GM19025 (cell line): ENCODE results near the gene MBLAC1.

Source experiments
- ATAC-seq: cut with Tn5 transposase; IDR thresholded peaks from one replicate; pipeline ENCODE4 v1.9.1; 2021; ENCODE audit warnings: mild to moderate bottlenecking, low read depth, moderate library complexity; ENCODE audit not compliant: unreplicated experiment

The MBLAC1 gene

DNA sequence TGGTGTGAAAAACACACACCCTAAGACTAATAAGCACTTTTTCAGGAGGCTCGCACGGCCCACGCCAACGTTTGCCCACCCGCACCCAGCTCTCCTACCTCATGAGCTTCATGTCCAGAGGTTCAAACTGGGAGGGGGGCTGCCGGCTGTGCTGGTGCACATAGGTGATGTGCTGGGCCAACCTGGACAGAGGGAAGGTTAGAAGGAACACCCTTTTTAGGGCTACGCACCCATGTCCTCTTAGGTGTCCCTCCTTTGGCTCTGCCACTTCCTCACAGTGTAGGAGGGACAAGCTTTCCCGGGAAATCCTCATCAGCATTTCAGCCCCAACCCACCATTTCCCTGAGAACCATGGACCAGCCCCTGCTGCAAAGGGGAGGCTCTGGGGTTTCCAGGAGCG is 31.5 kb upstream of the MBLAC1 start:
- ATAC-seq = no peak

DNA sequence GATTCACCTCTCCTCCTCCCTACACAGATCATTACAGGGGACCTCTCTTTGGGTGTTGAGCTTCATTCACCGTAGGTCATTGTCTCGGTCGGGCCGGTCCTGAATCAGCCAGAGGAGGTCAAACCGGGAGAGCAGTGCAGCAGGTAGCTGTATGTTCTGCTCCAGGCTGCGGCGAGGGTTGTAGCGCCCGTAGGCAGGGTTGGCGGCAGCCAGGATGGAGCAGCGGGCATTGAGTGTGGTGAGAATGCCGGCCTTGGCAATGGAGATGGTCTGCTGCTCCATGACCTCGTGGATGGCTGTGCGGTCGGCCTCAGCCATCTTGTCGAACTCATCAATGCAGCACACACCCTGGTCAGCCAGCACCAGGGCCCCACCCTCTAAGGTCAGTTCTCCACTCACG is 31.1 kb upstream of the MBLAC1 start:
- ATAC-seq = no peak

DNA sequence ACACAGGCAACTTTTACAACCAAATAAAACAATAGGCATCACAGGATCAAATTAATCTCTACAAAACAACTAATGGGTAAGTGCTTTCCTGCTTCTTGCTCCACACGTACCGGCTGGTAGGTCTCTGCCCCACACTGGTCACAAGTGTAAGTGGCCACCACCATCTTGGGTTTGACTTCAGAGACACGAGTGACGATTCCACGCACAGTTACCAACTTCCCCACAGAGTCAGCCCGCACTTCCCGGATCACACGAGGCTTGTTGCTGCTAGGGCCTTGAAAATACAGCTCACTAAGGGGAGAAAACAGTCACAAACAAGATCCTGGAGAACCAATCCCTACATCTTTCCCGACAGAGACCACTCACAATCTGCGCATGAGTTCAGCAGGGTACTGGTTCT is 27.9 kb upstream of the MBLAC1 start:
- no peak for ATAC-seq

GRCh38 chr7:100099452-100099851 is 27.3 kb upstream of the MBLAC1 start:
- ATAC-seq = no peak

DNA sequence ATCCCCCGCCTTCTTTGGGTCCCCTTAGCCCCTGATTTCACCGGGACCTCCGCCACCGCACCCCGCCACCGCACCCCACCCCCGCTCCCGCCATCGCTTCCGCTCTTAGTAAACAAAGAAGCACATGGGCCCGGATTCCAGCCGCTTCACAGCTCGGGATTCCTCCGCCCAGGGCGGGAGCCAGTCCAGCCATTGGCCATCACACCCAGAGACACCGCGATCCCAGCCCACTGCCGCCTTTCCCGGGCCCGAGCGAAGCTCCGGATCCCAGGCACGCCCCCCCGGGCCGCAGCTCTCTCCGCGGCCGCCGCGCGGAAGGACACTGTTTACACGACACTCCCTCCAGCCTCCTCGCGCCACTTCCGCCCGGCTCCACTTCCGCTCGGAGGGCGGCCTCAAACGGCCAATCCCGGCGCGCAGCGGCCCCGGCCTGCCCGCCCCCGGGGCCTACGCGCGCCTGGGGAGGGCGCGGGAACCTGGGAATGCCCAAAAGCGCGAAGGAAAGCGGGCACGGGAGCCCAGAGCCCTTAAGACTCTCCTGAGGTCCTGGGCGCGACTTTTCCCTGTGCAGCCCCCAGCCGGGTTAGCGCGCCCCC is 26.2 kb upstream of the MBLAC1 start:
- peak; percentile 51 for ATAC-seq

- peak; percentile 73 for ATAC-seq
Observed at GRCh38 chr7:100101016-100101862, 25.5 kb upstream of the MBLAC1 start, which contains the start of the genes AP4M1 and MCM7. Gene AP4M1, plus strand, starts transcription at chr7:100101643. Its CDS starts 72 bp downstream, at chr7:100101715. Gene MCM7, minus strand, starts transcription at chr7:100101397. Its CDS starts 103 bp downstream, at chr7:100101294.

DNA sequence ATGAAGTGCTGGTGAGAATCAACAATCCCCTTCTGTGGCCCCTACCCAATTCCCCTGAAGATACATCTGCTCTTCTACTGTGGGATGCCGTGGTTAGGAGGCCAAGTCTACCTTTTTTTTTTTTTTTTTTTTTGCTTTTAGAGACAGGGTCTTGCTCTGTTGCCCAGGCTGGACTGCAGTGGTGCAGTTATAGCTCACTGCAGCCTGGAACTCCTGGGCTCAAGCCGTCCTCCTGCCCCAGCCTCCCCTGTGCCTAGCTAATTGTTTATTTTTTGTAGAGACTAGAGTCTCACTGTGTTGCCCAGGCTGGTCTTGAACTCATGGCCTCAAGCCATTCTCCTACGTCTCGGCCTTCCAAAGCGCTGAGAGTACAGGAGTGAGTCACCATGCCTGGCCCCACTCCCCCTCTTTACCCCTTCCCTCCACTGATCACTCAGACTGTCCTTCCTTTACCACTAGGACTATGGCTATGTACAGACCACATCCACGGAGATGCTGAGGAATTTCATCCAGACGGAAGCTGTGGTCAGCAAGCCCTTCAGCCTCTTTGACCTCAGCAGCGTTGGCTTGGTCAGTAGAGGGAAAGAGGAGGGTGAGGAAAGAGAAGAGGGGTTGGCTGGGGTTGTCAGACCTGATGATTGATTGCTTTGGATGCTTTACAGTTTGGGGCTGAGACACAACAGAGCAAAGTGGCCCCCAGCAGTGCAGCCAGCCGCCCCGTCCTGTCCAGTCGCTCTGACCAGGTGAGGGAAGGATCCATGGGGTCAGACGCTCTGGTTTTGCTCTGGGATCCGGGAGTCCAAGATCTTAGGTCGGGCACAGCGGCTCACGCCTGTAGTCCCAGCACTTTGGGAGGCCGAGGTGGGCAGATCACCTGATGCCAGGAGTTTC is 23.6 kb upstream of the MBLAC1 start:
- no peak for ATAC-seq

GRCh38 chr7:100105534-100105933 is 21.2 kb upstream of the MBLAC1 start:
- no peak for ATAC-seq

DNA sequence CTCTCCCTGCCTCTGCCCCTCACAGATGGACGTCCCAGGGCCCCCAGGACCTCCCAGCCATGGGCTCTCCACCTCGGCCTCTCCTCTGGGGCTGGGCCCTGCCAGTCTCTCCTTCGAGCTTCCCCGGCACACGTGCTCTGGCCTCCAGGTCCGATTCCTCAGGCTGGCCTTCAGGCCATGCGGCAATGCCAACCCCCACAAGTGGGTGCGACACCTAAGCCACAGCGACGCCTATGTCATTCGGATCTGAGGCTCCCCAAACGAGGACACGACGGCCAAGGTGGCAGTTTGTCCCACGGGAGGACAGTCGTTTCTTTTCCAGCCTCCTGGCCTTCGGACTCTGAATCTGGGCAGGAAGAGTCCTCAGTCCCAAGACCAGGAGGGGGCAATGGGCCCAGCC is 20.1 kb upstream of the MBLAC1 start:
- no peak for ATAC-seq

DNA sequence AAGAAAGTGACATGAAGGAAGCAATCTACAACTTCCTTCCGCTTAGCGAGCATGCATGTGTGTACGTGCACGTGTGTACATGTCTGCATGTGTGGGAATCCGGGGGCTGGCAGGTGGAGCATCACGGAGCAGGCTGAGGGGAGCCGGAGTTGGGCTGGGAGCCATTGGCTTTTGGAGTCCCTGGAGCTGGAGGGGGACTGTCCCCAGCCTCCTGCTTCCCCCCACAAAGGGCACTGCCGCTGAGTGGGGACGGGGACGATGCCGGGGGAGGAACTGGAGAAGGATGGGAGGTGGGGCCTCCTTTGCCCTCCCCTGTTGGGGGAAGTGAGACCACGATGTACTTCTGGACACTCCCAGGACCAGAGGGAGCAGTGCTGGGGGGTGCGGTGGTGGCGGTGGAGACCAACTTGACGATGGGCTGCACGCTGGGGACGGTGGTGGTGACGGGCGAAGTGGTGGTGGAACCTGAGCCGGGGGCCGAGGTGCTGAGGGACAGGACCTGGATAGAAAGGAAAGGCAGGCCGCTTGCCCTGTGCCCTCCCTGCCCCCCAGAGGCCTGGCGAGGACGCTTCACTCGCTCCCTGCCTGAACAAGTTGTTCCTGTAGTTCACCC is 19.5 kb upstream of the MBLAC1 start:
- no peak for ATAC-seq

GRCh38 chr7:100107890-100108289 is 18.9 kb upstream of the MBLAC1 start:
- ATAC-seq = no peak

DNA sequence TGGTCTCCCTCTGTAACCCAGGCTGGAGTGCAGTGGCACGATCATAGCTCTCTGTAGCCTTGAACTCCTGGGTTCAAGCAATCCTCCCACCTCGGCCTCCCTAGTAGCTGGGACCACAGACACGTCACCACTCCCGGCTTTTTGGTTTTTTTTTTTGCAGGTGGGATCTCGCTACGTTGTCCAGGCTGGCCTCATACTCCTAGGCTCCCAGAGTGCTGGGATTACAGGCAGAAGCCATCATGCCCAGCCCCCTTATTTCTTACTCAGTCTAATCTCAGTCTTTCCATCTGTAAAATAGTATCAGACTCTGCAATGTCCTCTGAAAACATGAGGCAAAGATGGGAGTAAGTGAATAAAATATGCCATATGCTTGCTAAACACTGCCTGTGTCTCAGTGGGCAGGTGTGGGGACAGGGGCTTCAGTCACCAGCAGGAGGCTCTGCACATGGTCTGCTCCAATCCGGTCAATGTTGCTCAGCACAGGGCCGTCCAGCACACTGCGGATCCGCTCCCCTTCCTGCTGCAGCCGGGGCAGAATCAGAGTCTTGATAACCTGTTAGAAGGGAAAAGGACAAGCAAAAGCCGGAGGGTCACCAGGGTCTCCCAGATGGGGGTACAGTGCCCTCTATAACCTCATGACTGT is 17.1 kb upstream of the MBLAC1 start:
- ATAC-seq = no peak

- no peak for ATAC-seq
Observed at GRCh38 chr7:100111156-100111555, 15.6 kb upstream of the MBLAC1 start.

DNA sequence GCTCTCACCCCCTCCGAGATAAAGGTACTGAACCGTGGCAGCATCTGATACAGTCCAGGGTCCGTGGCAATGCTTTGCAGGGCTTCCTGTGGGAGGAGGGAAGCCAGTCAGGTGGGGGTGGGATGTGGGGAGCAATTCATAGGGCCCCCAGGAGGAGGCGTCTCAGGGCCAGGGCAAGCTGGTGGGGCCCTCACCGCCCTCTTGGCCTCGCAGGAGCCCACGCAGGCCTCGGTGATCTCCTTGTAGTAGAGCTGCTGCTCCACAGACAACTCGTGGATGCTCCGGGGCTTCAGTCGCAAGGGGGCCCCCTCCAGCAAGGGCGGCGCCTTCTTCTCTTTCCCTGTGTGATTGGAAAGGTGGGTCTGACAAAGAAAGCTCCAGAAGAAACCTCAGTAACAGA is 14.9 kb upstream of the MBLAC1 start:
- ATAC-seq = no peak

DNA sequence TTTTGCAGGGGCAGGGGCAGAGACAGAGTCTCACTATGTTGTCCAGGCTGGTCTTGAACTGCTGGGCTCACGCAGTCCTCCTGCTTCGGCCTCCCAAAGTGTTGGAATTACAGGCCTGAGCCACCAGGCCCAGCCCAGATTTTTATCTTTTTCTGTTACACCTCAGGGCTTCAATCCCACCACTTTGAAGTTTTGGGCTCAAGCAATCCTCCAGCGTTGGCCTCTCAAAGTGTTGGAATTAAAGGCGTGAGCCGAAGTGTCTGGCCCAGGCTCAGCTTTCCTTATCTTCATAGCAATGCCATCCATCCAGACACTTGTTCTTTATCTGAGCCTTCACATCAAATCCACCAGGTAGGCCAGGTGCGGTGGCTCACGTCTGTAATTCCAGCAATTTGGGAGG is 11.7 kb upstream of the MBLAC1 start:
- no peak for ATAC-seq

DNA sequence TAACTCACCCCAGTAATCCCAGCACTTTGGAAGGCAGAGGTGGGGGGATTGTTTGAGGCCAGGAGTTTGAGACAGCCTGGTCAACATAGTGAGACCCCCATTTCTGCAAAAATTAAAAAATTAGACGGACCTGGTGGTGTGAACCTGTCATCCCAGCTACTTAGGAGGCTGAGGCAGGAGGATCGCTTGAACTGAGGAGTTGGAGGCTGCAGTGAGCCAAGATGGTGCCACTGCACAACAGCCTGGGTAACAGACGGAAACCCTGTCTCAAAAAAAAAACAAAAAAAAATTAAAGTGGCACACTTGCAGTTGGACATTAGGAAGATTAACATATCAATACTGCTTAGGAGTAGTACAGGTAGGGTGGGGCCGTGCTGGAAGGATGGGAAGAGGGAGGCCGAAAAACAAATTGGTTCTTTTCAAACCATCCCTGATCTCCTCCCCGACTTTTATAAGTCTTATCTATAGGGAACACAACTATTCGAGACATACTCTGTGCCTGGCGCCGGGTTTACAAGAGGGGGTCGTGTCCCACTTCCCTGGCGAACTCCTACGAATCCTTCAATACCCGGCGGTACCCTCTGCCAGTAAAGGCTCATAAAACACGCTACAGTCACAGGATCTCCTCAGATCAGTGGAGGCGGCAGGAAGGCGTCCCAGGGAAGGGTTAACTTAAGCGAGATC is 8.2 kb upstream of the MBLAC1 start:
- ATAC-seq = no peak

GRCh38 chr7:100119072-100119969 is 7.4 kb upstream of the MBLAC1 start, which contains the start of the genes CNPY4 and TAF6:
Gene CNPY4, plus strand, starts transcription at chr7:100119634. Its CDS starts 111 bp downstream, at chr7:100119745.
Gene TAF6, minus strand, starts transcription at chr7:100119358. Its CDS starts 5,149 bp downstream, at chr7:100114209.
- peak; percentile 68 for ATAC-seq
